ENCODE results near the gene AFF3.
"Not testable (repeated sequence)": the region's sequence is repeated elsewhere in the genome, so short reads cannot be mapped to it uniquely, and the experiment has no call there.

Gene AFF3

GRCh38 chr2:100142393-100142792 is at the start of gene AFF3:
Gene AFF3, minus strand, starts transcription at chr2:100142590. Its CDS starts 38,136 bp downstream, at chr2:100104454.
- DNase-seq, result no peak

DNA sequence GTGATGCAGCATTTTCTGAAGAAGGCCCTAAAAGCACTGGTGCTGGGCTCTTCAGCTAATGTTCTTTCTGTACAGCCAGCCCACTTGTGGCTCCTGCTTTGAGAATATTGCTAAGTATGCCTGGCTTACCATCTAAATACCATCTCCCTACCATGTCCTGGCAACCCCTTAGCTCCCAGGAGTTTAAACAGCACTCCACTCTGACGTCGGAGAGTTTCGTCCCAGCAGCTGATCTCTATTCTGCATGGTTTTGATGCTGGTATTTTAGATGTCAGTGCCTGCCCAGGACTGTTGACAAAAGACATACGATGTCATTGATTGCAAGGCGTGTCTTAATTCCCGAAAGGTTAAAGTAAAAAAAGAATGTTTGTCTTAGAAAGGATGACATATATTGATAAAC is 47.0 kb upstream of the AFF3 start:
- no peak for DNase-seq

DNA sequence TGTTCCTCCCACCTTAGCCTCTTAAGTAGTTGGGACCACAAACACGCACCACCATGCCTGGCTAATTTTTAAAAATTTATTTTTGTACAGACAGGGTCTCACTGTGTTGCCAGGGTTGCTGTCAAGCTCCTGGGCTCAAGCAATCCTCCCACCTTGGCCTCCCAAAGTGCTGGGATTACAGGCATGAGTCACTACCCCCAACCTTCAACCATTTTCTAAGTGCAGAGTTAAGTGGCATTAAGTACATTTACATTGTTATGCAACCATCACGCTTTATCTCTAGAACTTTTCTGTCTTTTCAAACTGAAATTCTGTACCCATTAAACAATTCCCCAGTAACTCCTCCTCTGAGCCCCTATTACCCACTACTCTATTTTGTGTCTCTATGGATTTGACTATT is 45.9 kb upstream of the AFF3 start:
- DNase-seq, result no peak

- DNase-seq, result no peak
Observed at GRCh38 chr2:100186126-100186525, 43.7 kb upstream of the AFF3 start.

GRCh38 chr2:100185516-100185915 is 43.1 kb upstream of the AFF3 start:
- no peak for DNase-seq

GRCh38 chr2:100185105-100185504 is 42.7 kb upstream of the AFF3 start:
- no peak for DNase-seq

DNA sequence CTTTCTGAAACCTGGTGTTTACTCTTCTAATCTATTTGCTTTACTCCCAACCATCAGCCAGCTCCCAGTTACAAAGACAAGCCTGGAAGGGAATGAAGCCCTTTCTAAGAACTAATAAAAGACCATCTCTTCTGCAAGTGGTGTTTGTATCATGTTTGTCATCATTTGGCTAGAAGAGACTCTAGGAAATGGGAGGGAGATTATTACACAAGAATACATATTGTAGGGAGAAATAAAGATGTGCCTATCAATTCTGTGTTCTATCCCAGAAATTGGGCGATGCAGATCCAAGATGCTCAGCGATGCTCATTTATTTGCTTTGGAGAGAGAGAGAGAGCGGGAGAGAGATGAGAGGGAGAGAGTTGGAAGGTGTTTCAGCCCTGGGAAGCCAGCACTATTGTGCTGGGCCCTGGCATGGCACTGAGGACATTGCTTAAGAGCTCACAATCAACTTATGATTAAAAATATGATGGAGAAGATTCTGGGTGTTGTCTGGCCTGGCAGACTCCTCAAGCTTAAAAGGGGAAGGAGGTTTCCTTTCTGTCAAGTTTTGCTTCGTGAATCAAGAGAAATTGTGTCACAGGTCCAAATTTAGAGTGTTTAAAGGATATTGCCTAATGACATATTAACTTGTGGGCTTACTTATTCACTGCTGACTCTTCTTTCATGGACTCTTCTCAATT is 41.8 kb upstream of the AFF3 start:
- peak; percentile 9 for DNase-seq

GRCh38 chr2:100182494-100183361 is 40.3 kb upstream of the AFF3 start:
- DNase-seq, result peak; percentile 84

GRCh38 chr2:100180503-100180902 is 38.1 kb upstream of the AFF3 start:
- no peak for DNase-seq

DNA sequence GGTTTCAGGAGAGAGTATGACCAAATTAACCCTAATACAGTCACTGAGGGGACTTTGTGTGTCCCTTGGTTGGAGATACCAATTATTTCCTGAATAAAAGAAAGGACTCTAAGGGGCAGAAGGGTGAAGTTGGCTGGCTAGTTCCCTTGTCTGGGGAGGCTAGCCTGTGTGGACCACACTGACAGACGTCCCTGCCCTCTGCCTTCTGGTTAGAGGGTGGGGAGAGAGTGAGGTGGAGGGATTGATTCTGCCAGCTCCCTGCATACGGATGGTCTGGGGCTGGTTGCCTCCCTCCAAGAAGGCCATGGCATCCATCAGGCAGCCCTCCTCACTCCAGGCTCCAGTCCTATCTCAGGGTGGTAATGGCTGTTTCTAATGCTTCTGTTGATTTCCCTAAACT is 37.4 kb upstream of the AFF3 start:
- DNase-seq, result no peak

GRCh38 chr2:100178864-100179263 is 36.5 kb upstream of the AFF3 start:
- no peak for DNase-seq

GRCh38 chr2:100178085-100178788 is 35.8 kb upstream of the AFF3 start:
- no peak for DNase-seq

- DNase-seq, result no peak
Observed at GRCh38 chr2:100176925-100177324, 34.5 kb upstream of the AFF3 start.

- DNase-seq, result no peak
Observed at GRCh38 chr2:100174026-100174431, 31.6 kb upstream of the AFF3 start.

DNA sequence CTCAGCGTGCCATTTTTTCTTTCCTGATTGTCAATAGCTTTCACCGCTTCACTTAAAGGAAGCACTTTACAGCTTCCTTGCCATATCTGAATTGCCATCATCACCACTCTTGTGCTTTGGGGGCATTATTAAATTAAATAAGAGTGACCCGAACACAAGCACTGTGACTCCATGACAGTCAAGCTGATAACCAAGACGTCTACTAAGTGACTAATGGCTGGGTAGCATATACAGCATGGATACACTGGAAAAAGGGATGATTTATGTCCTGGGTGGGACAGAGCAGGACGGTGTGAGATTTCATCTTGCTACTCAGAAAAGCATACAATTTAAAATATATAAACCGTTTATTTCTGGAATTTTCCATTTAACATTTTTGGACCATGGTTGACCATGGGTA is 24.3 kb upstream of the AFF3 start:
- no peak for DNase-seq

DNA sequence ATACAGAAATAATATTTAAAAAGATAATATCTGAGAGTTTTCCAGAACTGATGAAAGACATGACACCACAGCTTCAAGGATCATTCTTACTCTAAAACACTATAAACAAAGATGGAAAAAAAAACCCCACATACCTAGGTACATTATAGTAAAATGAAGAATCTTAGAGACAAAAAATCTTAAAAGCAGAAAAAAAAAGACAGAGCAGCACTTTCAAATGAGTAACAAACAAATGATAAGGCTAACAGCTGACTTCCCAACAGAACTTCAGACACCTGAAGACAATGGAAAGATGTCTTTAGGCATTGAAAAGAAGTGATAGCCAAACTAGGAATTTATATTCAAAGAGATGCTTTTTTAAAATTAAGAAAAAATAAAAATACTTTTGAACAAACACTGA is 21.2 kb upstream of the AFF3 start:
- no peak for DNase-seq

GRCh38 chr2:100161945-100162620 is 19.7 kb upstream of the AFF3 start:
- no peak for DNase-seq

DNA sequence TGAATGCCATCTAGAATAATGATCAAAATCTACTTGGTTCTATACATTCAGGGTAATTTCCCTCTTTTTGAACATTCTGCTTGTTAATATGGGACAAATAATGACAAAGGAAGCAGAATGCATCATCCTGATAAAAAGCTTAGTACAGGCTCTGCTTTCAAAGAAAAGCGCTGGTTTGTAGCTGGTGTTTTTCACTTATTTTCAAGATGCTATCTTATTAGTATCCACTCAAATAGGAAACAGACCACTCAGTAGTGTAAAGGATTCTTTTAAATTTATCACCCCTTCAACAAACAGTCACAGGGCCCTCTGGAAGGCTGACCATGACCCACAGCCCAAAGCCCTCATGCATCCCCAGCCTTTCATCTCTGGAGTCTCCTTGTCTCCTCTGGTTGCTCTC is 18.0 kb upstream of the AFF3 start:
- DNase-seq, result no peak

DNA sequence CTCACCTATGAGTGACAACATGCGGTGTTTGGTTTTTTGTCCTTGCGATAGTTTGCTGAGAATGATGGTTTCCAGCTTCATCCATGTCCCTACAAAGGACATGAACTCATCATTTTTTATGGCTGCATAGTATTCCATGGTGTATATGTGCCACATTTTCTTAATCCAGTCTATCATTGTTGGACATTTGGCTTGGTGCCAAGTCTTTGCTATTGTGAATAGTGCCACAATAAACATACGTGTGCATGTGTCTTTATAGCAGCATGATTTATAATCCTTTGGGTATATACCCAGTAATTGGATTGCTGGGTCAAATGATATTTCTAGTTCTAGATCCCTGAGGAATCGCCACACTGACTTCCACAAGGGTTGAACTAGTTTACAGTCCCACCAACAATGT is 9.4 kb upstream of the AFF3 start:
- DNase-seq, result not testable (repeated sequence)

DNA sequence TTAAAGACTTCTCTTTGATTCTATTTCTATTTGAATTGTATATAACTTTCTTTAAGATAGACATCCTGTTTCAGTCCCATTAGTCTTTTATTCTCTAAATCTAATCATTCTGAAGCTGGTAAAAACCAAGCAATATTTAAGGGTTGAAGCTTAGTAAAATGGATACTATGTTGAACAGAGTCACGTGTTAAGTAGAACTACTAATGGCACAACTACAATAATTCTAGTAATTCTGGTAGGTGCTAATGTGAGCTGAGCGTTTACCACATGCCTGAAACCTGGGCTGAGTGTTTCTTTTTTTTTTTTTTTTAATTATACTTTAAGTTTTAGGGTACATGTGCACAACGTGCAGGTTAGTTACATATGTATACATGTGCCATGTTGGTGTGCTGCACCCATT is 8.9 kb upstream of the AFF3 start:
- no peak for DNase-seq

- DNase-seq, result no peak
Observed at GRCh38 chr2:100148883-100149282, 6.5 kb upstream of the AFF3 start.

DNA sequence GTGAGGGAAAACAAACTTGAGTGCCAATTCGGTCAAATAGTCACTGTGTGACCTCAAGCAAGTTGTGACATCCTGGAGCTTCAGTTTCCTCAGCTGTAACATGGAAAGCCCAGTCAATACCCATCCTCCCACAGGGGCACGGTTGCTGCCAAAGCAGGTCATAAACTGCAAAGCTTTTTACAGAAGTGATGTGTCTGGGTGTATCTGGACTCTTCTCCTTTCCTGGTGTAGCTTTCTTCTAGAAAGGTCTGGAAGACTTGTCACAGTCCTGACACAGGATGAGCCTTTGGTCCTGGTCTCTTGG is 4.2 kb upstream of the AFF3 start:
- no peak for DNase-seq

- DNase-seq, result no peak
Observed at GRCh38 chr2:100145893-100146656, 3.7 kb upstream of the AFF3 start.

Data from NCI-H1105 treated with DMSO at 0.1 percent for 48 hours (cell line).